Bronchial epithelial cell (primary cell): ENCODE measurements around the gene ZFAND3. TPM values are rescaled to one million over a fixed set of nuclear protein-coding genes. Genes with fewer than 3 reads are reported as not detected.

Experiments
- DNase-seq: peaks from one replicate; pipeline ENCODE4 v3.0.0-alpha.2; 2010; ENCODE audit warnings: low read depth
- FAIRE-seq: peaks from 2 replicates; lab custom pipeline; 2011; peaks lifted over from hg19 to GRCh38; lab: Jason Lieb, UNC
- H3K27me3 ChIP-seq: 2 replicates; pipeline ENCODE4 v1.5.1; 2011; ENCODE audit warnings: low read length; ENCODE audit not compliant: control insufficient read depth, insufficient read depth
- H3K36me3 ChIP-seq: 2 replicates; pipeline ENCODE4 v1.5.1; 2011; ENCODE audit warnings: low read length; ENCODE audit not compliant: control insufficient read depth, insufficient read depth
- H3K4me3 ChIP-seq: 2 replicates; pipeline ENCODE4 v1.5.1; 2011; ENCODE audit warnings: mild to moderate bottlenecking, low read depth, low read length, control low read depth
- total RNA-seq: library from RNA; depleted of rRNA; stranded (reverse); fragments of >200 nt; gene quantifications from 2 replicates; pipeline ENCODE4 v1.2.1, GENCODE V29; 2014
- TF ChIP-seq, protein P1 (sequence below): IDR thresholded peaks from 2 replicates; pipeline ENCODE4 v1.5.1; 2011; ENCODE audit warnings: mild to moderate bottlenecking, moderate library complexity, low read length, control low read depth, inconsistent platforms; ENCODE audit not compliant: insufficient read depth, severe bottlenecking

Gene ZFAND3
- total RNA-seq, 1 donor from 2014 or later, result 25.5 TPM

- H3K4me3 ChIP-seq, result no peak overlapping the region
- DNase-seq (no peak), FAIRE-seq (no peak)
- TF ChIP-seq, protein P1, sequence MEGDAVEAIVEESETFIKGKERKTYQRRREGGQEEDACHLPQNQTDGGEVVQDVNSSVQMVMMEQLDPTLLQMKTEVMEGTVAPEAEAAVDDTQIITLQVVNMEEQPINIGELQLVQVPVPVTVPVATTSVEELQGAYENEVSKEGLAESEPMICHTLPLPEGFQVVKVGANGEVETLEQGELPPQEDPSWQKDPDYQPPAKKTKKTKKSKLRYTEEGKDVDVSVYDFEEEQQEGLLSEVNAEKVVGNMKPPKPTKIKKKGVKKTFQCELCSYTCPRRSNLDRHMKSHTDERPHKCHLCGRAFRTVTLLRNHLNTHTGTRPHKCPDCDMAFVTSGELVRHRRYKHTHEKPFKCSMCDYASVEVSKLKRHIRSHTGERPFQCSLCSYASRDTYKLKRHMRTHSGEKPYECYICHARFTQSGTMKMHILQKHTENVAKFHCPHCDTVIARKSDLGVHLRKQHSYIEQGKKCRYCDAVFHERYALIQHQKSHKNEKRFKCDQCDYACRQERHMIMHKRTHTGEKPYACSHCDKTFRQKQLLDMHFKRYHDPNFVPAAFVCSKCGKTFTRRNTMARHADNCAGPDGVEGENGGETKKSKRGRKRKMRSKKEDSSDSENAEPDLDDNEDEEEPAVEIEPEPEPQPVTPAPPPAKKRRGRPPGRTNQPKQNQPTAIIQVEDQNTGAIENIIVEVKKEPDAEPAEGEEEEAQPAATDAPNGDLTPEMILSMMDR, result no peak
- H3K27me3 ChIP-seq, result no peaks in the 10 kb centered on the region
- H3K36me3 ChIP-seq, result peaks cover 2% of the 10 kb centered on the region
These were observed 259.6 kb downstream of the ZFAND3 start for GRCh38 chr6:38079107-38079506.

- Histone ChIP-seq H3K4me3 (no peak overlapping the region), H3K36me3 (peaks cover 2% of the 10 kb centered on the region), H3K27me3 (no peaks in the 10 kb centered on the region)
- TF ChIP-seq, protein P1, result no peak
- FAIRE-seq, result no peak
- no peak for DNase-seq
These were observed 260.0 kb downstream of the ZFAND3 start for GRCh38 chr6:38079537-38079936.

GRCh38 chr6:38080360-38080759 is 260.8 kb downstream of the ZFAND3 start:
- TF ChIP-seq, protein P1, result no peak
- FAIRE-seq (no peak), DNase-seq (peak; percentile 25)
- peaks cover 2% of the 10 kb centered on the region for H3K36me3 ChIP-seq
- no peaks in the 10 kb centered on the region for H3K27me3 ChIP-seq
- H3K4me3 ChIP-seq, result no peak overlapping the region

- no peak overlapping the region for H3K4me3 ChIP-seq
- peak; percentile 22 for DNase-seq
- H3K27me3 ChIP-seq, result no peaks in the 10 kb centered on the region
- TF ChIP-seq, protein P1, result no peak
- H3K36me3 ChIP-seq, result peaks cover 2% of the 10 kb centered on the region
- FAIRE-seq, result no peak
These were observed 261.4 kb downstream of the ZFAND3 start for GRCh38 chr6:38080889-38081288.

DNA sequence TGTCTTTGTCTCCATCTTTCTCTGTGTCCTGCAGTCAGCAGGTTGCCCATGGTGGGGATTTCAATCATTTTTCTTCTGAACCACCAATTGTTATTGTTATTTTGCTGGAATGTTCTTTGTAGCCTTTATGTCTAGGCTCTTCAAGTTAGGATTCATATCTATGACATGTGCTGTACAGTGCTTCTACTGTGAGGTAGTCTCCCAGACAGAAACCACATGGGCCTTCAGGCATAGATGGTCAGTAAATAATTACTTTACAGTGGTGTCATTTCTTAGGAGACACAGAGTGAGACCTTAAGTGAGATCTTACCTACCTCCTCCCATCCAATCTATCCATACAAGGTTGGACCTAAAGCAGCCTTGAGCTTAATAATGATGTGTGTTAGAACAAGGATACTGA is 265.5 kb downstream of the ZFAND3 start:
- no peaks in the 10 kb centered on the region for H3K27me3 ChIP-seq
- DNase-seq, result no peak
- H3K36me3 ChIP-seq, result peaks cover 2% of the 10 kb centered on the region
- TF ChIP-seq, protein P1, result no peak
- no peak overlapping the region for H3K4me3 ChIP-seq
- no peak for FAIRE-seq

DNA sequence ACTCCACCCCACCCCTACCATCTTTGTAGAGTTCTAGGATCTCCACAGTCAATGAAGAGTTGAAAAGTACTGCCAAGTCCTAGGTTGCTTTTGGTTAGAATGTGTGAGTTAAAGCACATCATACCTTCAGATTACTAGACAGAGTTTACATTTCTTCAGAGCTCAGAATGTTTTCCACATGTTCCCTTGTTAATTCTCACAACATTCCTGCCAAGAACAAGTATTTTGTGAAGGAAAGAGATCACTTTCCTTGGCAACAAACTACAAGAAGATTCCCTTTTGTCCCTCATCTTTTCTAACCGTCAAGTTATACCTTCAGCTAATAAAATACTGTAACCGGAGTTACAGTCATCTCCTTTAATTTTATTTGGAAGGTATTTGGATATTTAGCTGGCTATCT is 266.8 kb downstream of the ZFAND3 start:
- DNase-seq (no peak), FAIRE-seq (no peak)
- no peaks in the 10 kb centered on the region for H3K27me3 ChIP-seq
- peaks cover 2% of the 10 kb centered on the region for H3K36me3 ChIP-seq
- H3K4me3 ChIP-seq, result no peak overlapping the region
- TF ChIP-seq, protein P1, result no peak
